ENCODE data around the gene CCDC60.

CCDC60 gene

DNA sequence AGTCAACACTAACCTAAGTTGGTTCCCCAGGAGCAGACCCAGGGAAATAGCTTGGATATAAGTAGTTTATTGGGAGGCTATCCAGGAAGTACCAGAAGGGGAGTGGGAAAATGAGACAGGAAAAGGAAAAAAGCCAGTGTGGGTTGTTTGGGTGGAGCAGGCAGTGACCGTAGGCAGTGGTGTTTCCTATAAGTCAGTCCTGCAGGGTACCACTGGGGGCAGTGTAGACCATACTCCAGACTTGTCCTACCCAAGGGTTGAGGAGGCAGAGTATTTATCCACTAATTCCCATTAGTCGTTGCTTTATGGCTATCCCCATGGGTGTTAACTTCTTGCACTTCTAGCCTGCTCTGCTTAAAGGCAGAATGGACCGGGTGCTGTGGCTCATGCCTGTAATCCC is 6.4 kb upstream of the CCDC60 start:
- DNase-seq (ENCODE audit: low read depth in 1 of 2, low spot score in 1 of 2): no peak
- TF ChIP-seq POLR2AphosphoS5 (IDR thresholded peaks at IDR 0.05; ENCODE audit: low read depth): no peak
- TF ChIP-seq, protein P1, sequence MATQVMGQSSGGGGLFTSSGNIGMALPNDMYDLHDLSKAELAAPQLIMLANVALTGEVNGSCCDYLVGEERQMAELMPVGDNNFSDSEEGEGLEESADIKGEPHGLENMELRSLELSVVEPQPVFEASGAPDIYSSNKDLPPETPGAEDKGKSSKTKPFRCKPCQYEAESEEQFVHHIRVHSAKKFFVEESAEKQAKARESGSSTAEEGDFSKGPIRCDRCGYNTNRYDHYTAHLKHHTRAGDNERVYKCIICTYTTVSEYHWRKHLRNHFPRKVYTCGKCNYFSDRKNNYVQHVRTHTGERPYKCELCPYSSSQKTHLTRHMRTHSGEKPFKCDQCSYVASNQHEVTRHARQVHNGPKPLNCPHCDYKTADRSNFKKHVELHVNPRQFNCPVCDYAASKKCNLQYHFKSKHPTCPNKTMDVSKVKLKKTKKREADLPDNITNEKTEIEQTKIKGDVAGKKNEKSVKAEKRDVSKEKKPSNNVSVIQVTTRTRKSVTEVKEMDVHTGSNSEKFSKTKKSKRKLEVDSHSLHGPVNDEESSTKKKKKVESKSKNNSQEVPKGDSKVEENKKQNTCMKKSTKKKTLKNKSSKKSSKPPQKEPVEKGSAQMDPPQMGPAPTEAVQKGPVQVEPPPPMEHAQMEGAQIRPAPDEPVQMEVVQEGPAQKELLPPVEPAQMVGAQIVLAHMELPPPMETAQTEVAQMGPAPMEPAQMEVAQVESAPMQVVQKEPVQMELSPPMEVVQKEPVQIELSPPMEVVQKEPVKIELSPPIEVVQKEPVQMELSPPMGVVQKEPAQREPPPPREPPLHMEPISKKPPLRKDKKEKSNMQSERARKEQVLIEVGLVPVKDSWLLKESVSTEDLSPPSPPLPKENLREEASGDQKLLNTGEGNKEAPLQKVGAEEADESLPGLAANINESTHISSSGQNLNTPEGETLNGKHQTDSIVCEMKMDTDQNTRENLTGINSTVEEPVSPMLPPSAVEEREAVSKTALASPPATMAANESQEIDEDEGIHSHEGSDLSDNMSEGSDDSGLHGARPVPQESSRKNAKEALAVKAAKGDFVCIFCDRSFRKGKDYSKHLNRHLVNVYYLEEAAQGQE (IDR thresholded peaks at IDR 0.05; ENCODE audit: insufficient replicate concordance, low read depth): no peak
- TF ChIP-seq, protein P2, sequence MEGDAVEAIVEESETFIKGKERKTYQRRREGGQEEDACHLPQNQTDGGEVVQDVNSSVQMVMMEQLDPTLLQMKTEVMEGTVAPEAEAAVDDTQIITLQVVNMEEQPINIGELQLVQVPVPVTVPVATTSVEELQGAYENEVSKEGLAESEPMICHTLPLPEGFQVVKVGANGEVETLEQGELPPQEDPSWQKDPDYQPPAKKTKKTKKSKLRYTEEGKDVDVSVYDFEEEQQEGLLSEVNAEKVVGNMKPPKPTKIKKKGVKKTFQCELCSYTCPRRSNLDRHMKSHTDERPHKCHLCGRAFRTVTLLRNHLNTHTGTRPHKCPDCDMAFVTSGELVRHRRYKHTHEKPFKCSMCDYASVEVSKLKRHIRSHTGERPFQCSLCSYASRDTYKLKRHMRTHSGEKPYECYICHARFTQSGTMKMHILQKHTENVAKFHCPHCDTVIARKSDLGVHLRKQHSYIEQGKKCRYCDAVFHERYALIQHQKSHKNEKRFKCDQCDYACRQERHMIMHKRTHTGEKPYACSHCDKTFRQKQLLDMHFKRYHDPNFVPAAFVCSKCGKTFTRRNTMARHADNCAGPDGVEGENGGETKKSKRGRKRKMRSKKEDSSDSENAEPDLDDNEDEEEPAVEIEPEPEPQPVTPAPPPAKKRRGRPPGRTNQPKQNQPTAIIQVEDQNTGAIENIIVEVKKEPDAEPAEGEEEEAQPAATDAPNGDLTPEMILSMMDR (IDR thresholded peaks at IDR 0.05; ENCODE audit: insufficient read depth, low read length): peak; percentile 45
- no peak for TF ChIP-seq GABPA (IDR thresholded peaks at IDR 0.05; ENCODE audit: low read depth)
- no peak for TF ChIP-seq SPI1 (IDR thresholded peaks at IDR 0.05; ENCODE audit: borderline replicate concordance, low read depth)
- H3K4me3 ChIP-seq (replicated peaks; ENCODE audit: insufficient read depth, low read length): no peak overlapping the region
- H3K27me3 ChIP-seq (ENCODE audit: insufficient read depth, poor library complexity, severe bottlenecking): no peaks in the 10 kb centered on the region
- no peak overlapping the region for H3K27ac ChIP-seq (replicated peaks)

DNA sequence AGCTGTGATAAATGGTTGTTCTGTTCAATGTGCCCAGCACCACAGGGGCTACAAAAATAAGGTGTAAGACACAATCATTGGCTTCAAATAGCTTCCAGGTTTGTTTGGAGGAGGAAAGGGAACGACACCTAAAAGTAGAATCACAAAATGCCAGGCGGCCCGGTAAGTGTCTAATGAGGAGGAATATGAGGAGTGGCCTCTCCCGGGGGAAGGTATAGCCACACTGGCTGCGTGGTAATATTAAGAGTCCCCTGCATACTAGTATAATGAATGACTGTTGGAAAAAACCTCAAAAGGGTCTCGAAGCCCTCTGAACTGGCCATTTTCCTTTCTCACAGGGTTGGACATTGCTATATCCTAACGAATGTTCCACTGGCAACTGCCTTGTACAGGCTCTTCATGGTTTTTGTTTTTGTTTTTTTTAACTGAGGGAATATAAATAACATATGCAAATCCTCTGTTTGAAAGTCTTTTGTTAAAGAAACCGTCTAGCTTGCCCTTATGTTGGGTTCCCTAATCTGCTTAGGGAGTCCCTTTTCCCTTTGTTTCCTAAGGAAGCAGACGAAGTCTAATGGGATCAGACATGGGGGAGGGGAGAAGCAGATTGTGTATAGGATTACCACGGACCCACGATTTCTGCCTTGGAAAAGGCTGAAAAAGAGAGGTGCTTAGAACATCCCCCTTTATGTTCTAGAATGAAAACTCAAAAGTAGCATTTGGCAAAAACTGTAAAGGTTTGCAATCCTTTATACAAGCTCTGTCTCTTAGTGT is 4.2 kb downstream of the CCDC60 start:
- TF ChIP-seq POLR2AphosphoS5 (IDR thresholded peaks at IDR 0.05; ENCODE audit: low read depth): no peak
- TF ChIP-seq, protein P2 (IDR thresholded peaks at IDR 0.05; ENCODE audit: insufficient read depth, low read length): no peak
- no peak for TF ChIP-seq GABPA (IDR thresholded peaks at IDR 0.05; ENCODE audit: low read depth)
- TF ChIP-seq, protein P1 (IDR thresholded peaks at IDR 0.05; ENCODE audit: insufficient replicate concordance, low read depth): no peak
- TF ChIP-seq SPI1 (IDR thresholded peaks at IDR 0.05; ENCODE audit: borderline replicate concordance, low read depth): no peak
- no peaks in the 10 kb centered on the region for H3K27me3 ChIP-seq (ENCODE audit: insufficient read depth, poor library complexity, severe bottlenecking)
- no peak overlapping the region for H3K27ac ChIP-seq (replicated peaks)
- DNase-seq (ENCODE audit: low read depth in 1 of 2, low spot score in 1 of 2): no peak
- H3K4me3 ChIP-seq (replicated peaks; ENCODE audit: insufficient read depth, low read length): no peak overlapping the region

DNA sequence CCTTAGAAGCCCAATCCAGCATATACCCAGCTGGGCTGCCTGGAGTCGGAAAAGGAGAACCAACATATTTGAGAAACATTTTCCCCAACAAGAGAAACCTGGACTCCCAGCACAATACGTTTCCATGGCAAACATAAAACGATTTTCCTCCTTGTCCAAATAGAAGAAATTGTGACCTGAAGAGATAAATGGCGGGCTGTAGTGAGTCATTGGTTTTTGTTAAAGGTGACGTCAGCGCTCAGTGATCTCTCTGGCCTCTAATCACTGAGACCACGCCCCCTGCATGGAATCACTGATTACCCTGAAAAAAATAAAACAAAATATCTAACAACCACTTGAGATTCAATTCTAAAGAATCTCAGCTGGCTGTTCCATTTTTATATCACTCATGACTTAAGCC is 6.0 kb downstream of the CCDC60 start:
- TF ChIP-seq GABPA (IDR thresholded peaks at IDR 0.05; ENCODE audit: low read depth): no peak
- no peak for TF ChIP-seq SPI1 (IDR thresholded peaks at IDR 0.05; ENCODE audit: borderline replicate concordance, low read depth)
- TF ChIP-seq POLR2AphosphoS5 (IDR thresholded peaks at IDR 0.05; ENCODE audit: low read depth): no peak
- TF ChIP-seq, protein P1 (IDR thresholded peaks at IDR 0.05; ENCODE audit: insufficient replicate concordance, low read depth): no peak
- TF ChIP-seq, protein P2 (IDR thresholded peaks at IDR 0.05; ENCODE audit: insufficient read depth, low read length): no peak
- no peak overlapping the region for H3K4me3 ChIP-seq (replicated peaks; ENCODE audit: insufficient read depth, low read length)
- no peak for DNase-seq (ENCODE audit: low read depth in 1 of 2, low spot score in 1 of 2)
- no peaks in the 10 kb centered on the region for H3K27me3 ChIP-seq (ENCODE audit: insufficient read depth, poor library complexity, severe bottlenecking)
- H3K27ac ChIP-seq (replicated peaks): no peak overlapping the region
